Right lobe of liver (tissue), 4 donors: ENCODE results near the gene THSD7A.

Experiments used
- CTCF ChIP-seq, 4 donors: fragments of 200-600 bp in 3 of 4; fragments of 450-650 bp in 1 of 4; IDR thresholded peaks; one replicate each; pipeline versions ENCODE4 v1.5.1 to v1.8.0; 2016 to 2022; ENCODE audit warnings: antibody characterized with exemption in 4 of 4, mild to moderate bottlenecking in 2 of 4
- POLR2A ChIP-seq: fragments of 450-650 bp; IDR thresholded peaks from one replicate; pipeline ENCODE4 v1.6.1; 2017; ENCODE audit warnings: antibody characterized with exemption, mild to moderate bottlenecking
- donor health status: DM: no; HTN: no; CAD: no.
- donor health status: DM: no; HTN: no; CAD: no.
- donor health status: DM: no; HTN: yes; CAD: no.

GRCh38 chr7:11404355-11404754 lies 427.6 kb downstream of the THSD7A start:
- TF ChIP-seq CTCF (IDR thresholded peaks at IDR 0.05) (no peak), POLR2A (no peak)
